BE2C (cell line): Measurements from ENCODE around the gene DRC3.

Source experiments
- DNase-seq: peaks from one replicate; pipeline ENCODE4 v3.0.0-alpha.2; 2020
- H3K27me3 ChIP-seq: fragments of 250-450 bp; sonication (Bioruptor Pico); 2 replicates; pipeline ENCODE4 v1.5.1; 2020; ENCODE audit warnings: mild to moderate bottlenecking
- H3K36me3 ChIP-seq: fragments of 250-450 bp; sonication (Bioruptor Pico); 2 replicates; pipeline ENCODE4 v1.5.1; 2020; ENCODE audit warnings: mild to moderate bottlenecking
- H3K4me1 ChIP-seq: fragments of 250-450 bp; sonication (Bioruptor Pico); 2 replicates; pipeline ENCODE4 v1.5.1; 2020
- H3K4me3 ChIP-seq: 2 replicates; pipeline ENCODE4 v1.5.1; 2011; ENCODE audit warnings: low read depth, low read length
- H3K9me3 ChIP-seq: fragments of 250-450 bp; sonication (Bioruptor Pico); 2 replicates; pipeline ENCODE4 v1.5.1; 2020
- TF ChIP-seq, protein P1 (sequence below): IDR thresholded peaks from 2 replicates; pipeline ENCODE4 v1.5.1; 2012; ENCODE audit warnings: mild to moderate bottlenecking, low read depth, low read length

The DRC3 gene

GRCh38 chr17:17928398-17929287, 44.0 kb upstream of the DRC3 start:
- Histone ChIP-seq H3K9me3 (no peaks in the 10 kb centered on the region), H3K27me3 (no peaks in the 10 kb centered on the region), H3K4me1 (no peaks in the 10 kb centered on the region), H3K4me3 (no peak overlapping the region), H3K36me3 (no peaks in the 10 kb centered on the region)
- TF ChIP-seq, protein P1, sequence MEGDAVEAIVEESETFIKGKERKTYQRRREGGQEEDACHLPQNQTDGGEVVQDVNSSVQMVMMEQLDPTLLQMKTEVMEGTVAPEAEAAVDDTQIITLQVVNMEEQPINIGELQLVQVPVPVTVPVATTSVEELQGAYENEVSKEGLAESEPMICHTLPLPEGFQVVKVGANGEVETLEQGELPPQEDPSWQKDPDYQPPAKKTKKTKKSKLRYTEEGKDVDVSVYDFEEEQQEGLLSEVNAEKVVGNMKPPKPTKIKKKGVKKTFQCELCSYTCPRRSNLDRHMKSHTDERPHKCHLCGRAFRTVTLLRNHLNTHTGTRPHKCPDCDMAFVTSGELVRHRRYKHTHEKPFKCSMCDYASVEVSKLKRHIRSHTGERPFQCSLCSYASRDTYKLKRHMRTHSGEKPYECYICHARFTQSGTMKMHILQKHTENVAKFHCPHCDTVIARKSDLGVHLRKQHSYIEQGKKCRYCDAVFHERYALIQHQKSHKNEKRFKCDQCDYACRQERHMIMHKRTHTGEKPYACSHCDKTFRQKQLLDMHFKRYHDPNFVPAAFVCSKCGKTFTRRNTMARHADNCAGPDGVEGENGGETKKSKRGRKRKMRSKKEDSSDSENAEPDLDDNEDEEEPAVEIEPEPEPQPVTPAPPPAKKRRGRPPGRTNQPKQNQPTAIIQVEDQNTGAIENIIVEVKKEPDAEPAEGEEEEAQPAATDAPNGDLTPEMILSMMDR: no peak
- no peak for DNase-seq

DNA sequence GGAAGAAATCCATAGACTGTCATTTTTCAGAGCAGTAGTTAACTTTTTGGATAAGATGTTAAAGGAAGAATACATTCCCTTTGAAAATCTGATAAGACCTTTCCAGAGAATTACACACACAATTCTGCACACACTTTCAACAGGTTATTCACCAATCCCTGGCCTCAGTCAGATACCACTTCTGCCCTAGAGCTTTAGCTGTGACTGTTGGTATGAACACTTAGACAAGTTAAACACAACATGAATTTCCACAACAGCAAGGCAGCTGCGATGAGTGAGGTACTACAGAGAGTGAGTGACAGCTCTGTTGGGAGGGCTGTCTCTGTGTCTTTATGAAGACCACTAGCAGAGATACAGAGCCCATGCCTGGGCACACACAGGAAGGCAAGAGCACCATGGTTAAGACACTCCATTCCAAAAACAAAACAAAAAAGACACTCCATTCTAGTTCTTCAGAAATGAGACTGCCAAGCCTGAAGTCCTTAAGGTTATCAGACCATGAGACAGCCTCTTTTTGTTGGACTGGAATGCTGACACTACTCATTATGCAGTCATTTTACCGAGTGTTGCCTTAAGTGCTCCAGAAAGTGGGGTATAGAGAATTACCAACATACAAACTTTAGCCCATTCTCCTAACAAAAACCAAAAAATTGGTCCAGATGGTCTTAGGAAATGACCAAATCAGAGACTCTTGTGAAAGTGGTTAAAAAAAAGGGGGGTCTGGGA, 42.8 kb upstream of the DRC3 start:
- no peak for DNase-seq
- no peaks in the 10 kb centered on the region for H3K9me3 ChIP-seq
- no peak overlapping the region for H3K4me3 ChIP-seq
- H3K36me3 ChIP-seq: no peaks in the 10 kb centered on the region
- TF ChIP-seq, protein P1: no peak
- H3K4me1 ChIP-seq: no peaks in the 10 kb centered on the region
- no peaks in the 10 kb centered on the region for H3K27me3 ChIP-seq

DNA sequence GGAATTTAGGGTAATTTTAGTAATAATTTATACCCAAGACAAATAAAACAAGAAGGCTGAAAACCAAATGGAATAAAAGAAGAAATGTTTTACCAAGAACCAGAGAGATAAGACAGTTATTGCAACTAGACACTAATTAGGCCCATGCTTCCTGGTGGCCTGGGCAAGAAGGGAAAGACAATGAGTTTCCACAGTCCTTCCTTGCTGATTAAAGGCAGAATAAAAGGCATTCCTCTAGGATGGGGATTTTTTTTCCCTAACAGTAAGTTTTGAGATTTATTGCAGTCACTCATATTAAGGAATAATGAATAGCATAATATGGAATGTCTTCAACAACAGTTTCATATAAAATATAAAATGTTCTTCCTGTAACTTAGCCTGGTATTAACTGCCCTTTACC, 42.0 kb upstream of the DRC3 start:
- Histone ChIP-seq H3K9me3 (no peaks in the 10 kb centered on the region), H3K36me3 (no peaks in the 10 kb centered on the region), H3K4me1 (no peaks in the 10 kb centered on the region), H3K4me3 (no peak overlapping the region), H3K27me3 (no peaks in the 10 kb centered on the region)
- DNase-seq: no peak
- TF ChIP-seq, protein P1: no peak

GRCh38 chr17:17931159-17931558, 41.5 kb upstream of the DRC3 start:
- Histone ChIP-seq H3K9me3 (no peaks in the 10 kb centered on the region), H3K27me3 (no peaks in the 10 kb centered on the region), H3K4me3 (no peak overlapping the region), H3K4me1 (no peaks in the 10 kb centered on the region), H3K36me3 (no peaks in the 10 kb centered on the region)
- TF ChIP-seq, protein P1: no peak
- DNase-seq: no peak

GRCh38 chr17:17933775-17934174, 38.9 kb upstream of the DRC3 start:
- Histone ChIP-seq H3K4me1 (no peaks in the 10 kb centered on the region), H3K27me3 (no peaks in the 10 kb centered on the region), H3K4me3 (no peak overlapping the region), H3K9me3 (no peaks in the 10 kb centered on the region), H3K36me3 (no peaks in the 10 kb centered on the region)
- no peak for DNase-seq
- TF ChIP-seq, protein P1: no peak

DNA sequence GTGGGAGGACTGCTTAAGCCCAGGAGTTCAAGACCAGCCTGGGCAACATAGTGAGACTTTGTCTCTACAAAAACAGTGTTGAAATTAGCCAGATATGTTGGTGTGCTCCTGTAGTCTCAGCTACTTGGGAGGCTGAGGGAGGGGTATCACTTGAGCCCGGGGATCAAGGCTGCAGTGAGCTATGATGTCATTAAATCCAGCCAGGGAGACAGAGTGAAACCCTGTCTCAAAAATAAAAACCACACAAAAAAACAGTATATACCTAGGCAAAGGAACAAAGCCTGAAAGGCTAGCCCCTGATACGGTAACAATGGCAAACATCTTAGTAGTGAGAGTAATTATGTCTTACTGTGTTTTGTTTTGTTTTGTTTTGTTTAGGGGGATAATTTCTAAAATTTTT, 38.4 kb upstream of the DRC3 start:
- Histone ChIP-seq H3K36me3 (no peaks in the 10 kb centered on the region), H3K4me3 (no peak overlapping the region), H3K9me3 (no peaks in the 10 kb centered on the region), H3K4me1 (no peaks in the 10 kb centered on the region), H3K27me3 (no peaks in the 10 kb centered on the region)
- TF ChIP-seq, protein P1: no peak
- no peak for DNase-seq
